HFF-Myc (cell line): ENCODE results near the gene ING5.
"Not testable (repeated sequence)": the region's sequence is repeated elsewhere in the genome, so short reads cannot be mapped to it uniquely, and the experiment has no call there.

ENCODE experiments used
- DNase-seq: peaks from one replicate; pipeline ENCODE4 v3.0.0-alpha.2; 2011; ENCODE audit warnings: low read depth; ENCODE audit errors: extremely low read depth
- H3K4me3 ChIP-seq: replicated peaks from 2 replicates; pipeline ENCODE4 v1.5.1; 2011; ENCODE audit warnings: low read depth, mild to moderate bottlenecking, control low read depth, low read length
- CTCF ChIP-seq: IDR thresholded peaks from 2 replicates; pipeline ENCODE4 v1.5.1; 2012; ENCODE audit warnings: mild to moderate bottlenecking, low read depth, low read length, control low read depth; ENCODE audit errors: missing control alignments

ING5 gene

GRCh38 chr2:241656190-241656741, 45.6 kb upstream of the ING5 start:
- TF ChIP-seq CTCF, result no peak
- H3K4me3 ChIP-seq, result no peak overlapping the region
- DNase-seq, result no peak

GRCh38 chr2:241657786-241658254, 44.0 kb upstream of the ING5 start:
- no peak for TF ChIP-seq CTCF
- H3K4me3 ChIP-seq, result no peak overlapping the region
- DNase-seq, result no peak

GRCh38 chr2:241658296-241658695, 43.5 kb upstream of the ING5 start:
- no peak for DNase-seq
- H3K4me3 ChIP-seq, result no peak overlapping the region
- TF ChIP-seq CTCF, result no peak

GRCh38 chr2:241659150-241659739, 42.6 kb upstream of the ING5 start:
- TF ChIP-seq CTCF, result peak; percentile 70
- peak; percentile 43 for DNase-seq

GRCh38 chr2:241660593-241661213, 41.1 kb upstream of the ING5 start:
- H3K4me3 ChIP-seq, result no peak overlapping the region
- DNase-seq, result no peak
- no peak for TF ChIP-seq CTCF

More at GRCh38 chr2:241659150-241659739, 42.6 kb upstream of the ING5 start:
- no peak overlapping the region for H3K4me3 ChIP-seq

- DNase-seq, H3K4me3 ChIP-seq: not testable (repeated sequence)
Observed at GRCh38 chr2:241662731-241663130, 39.1 kb upstream of the ING5 start.

- H3K4me3 ChIP-seq, result no peak overlapping the region
- TF ChIP-seq CTCF, result no peak
Observed at GRCh38 chr2:241665731-241666440, 36.0 kb upstream of the ING5 start.

More at GRCh38 chr2:241665731-241666440, 36.0 kb upstream of the ING5 start:
- no peak for DNase-seq
